ENCODE measurements around the gene HDAC2. TPM values are rescaled to one million over a fixed set of nuclear protein-coding genes. Genes with fewer than 3 reads are reported as not detected.
"Not testable (repeated sequence)": the region's sequence is repeated elsewhere in the genome, so short reads cannot be mapped to it uniquely, and the experiment has no call there.

Gene HDAC2
- total RNA-seq (64.5 TPM), polyA plus RNA-seq (ENCODE audit: insufficient read depth in 1 of 8, insufficient read length in 8 of 8, low replicate concordance in 1 of 8) (100 to 1,000 TPM; 132 to 180 (median 153) TPM)
- long read RNA-seq, donor 1, full-length matches to known transcripts, result 25 of 38 reads
- long read RNA-seq, donor 1, partial matches to known transcripts, result 13 of 38 reads
- long read RNA-seq, donor 1, other reads (novel, unspliced or antisense), result 0 of 38 reads
- long read RNA-seq, donor 2, full-length matches to known transcripts, result 3 of 3 reads
- long read RNA-seq, donor 2, partial matches to known transcripts, result 0 of 3 reads
- long read RNA-seq, donor 2, other reads (novel, unspliced or antisense), result 0 of 3 reads
- long read RNA-seq, donor 3, full-length matches to known transcripts, result 43 of 93 reads
- long read RNA-seq, donor 3, partial matches to known transcripts, result 50 of 93 reads
- long read RNA-seq, donor 3, other reads (novel, unspliced or antisense), result 0 of 93 reads
- long read RNA-seq, donor 4, full-length matches to known transcripts, result 17 of 31 reads
- long read RNA-seq, donor 4, partial matches to known transcripts, result 14 of 31 reads
- long read RNA-seq, donor 4, other reads (novel, unspliced or antisense), result 0 of 31 reads
- long read RNA-seq, donor 5, full-length matches to known transcripts, result 52 of 145 reads
- long read RNA-seq, donor 5, partial matches to known transcripts, result 93 of 145 reads
- long read RNA-seq, donor 5, other reads (novel, unspliced or antisense), result 0 of 145 reads
- long read RNA-seq, donor 6, full-length matches to known transcripts, result 48 of 175 reads
- long read RNA-seq, donor 6, partial matches to known transcripts, result 127 of 175 reads
- long read RNA-seq, donor 6, other reads (novel, unspliced or antisense), result 0 of 175 reads
- long read RNA-seq, donor 7, full-length matches to known transcripts, result 31 of 179 reads
- long read RNA-seq, donor 7, partial matches to known transcripts, result 148 of 179 reads
- long read RNA-seq, donor 7, other reads (novel, unspliced or antisense), result 0 of 179 reads
- long read RNA-seq, donor 8, full-length matches to known transcripts, result 29 of 77 reads
- long read RNA-seq, donor 8, partial matches to known transcripts, result 48 of 77 reads
- long read RNA-seq, donor 8, other reads (novel, unspliced or antisense), result 0 of 77 reads
- long read RNA-seq, donor 9, full-length matches to known transcripts, result 23 of 145 reads
- long read RNA-seq, donor 9, partial matches to known transcripts, result 122 of 145 reads
- long read RNA-seq, donor 9, other reads (novel, unspliced or antisense), result 0 of 145 reads
- long read RNA-seq, donor 10, full-length matches to known transcripts, result 41 of 209 reads
- long read RNA-seq, donor 10, partial matches to known transcripts, result 168 of 209 reads
- long read RNA-seq, donor 10, other reads (novel, unspliced or antisense), result 0 of 209 reads
- long read RNA-seq, donor 11, full-length matches to known transcripts, result 16 of 88 reads
- long read RNA-seq, donor 11, partial matches to known transcripts, result 72 of 88 reads
- long read RNA-seq, donor 11, other reads (novel, unspliced or antisense), result 0 of 88 reads

GRCh38 chr6:113970805-113971676, at the start of gene HDAC2:
TSS of gene HDAC2 (minus strand) at chr6:113971148. CDS start at chr6:113970908, 240 bp downstream.
- H3K27me3 ChIP-seq (ENCODE audit: control insufficient read depth, insufficient read depth, low read length), result no peaks in the 10 kb centered on the region
- peak; percentile 94 for DNase-seq
- under 1% methylated on average over 67 of the region's 82 CpGs for WGBS (ENCODE audit: insufficient coverage)
- no peaks in the 10 kb centered on the region for H3K36me3 ChIP-seq (ENCODE audit: control insufficient read depth, insufficient read depth, low read length)
- H3K4me1 ChIP-seq (ENCODE audit: control insufficient read depth, insufficient read depth, low read length), result peaks cover 10% of the 10 kb centered on the region
- H3K9me3 ChIP-seq (replicated peaks; ENCODE audit: control insufficient read depth, low read depth, low read length), result no peaks in the 10 kb centered on the region
- H3K4me3 ChIP-seq (ENCODE audit: low read length), result peak within 1 kb of the TSS; percentile 92
- H3K27ac ChIP-seq (ENCODE audit: low read length), result peak within 1 kb of the TSS; percentile 96

- 97% methylated on average over 14 of the region's 15 CpGs for WGBS (ENCODE audit: insufficient coverage)
- no peak for DNase-seq
- Histone ChIP-seq H3K4me1 (ENCODE audit: control insufficient read depth, insufficient read depth, low read length) (peaks cover 4% of the 10 kb centered on the region), H3K27ac (ENCODE audit: low read length) (no peak overlapping the region), H3K4me3 (ENCODE audit: low read length) (no peak overlapping the region), H3K9me3 (replicated peaks; ENCODE audit: control insufficient read depth, low read depth, low read length) (no peaks in the 10 kb centered on the region), H3K27me3 (ENCODE audit: control insufficient read depth, insufficient read depth, low read length) (no peaks in the 10 kb centered on the region), H3K36me3 (ENCODE audit: control insufficient read depth, insufficient read depth, low read length) (no peaks in the 10 kb centered on the region)
These were observed 49.2 kb upstream of the HDAC2 start for GRCh38 chr6:114020196-114020595.

GRCh38 chr6:114017146-114017545, 46.2 kb upstream of the HDAC2 start:
- not testable (repeated sequence) for H3K27me3 ChIP-seq (ENCODE audit: control insufficient read depth, insufficient read depth, low read length); H3K4me3 ChIP-seq (ENCODE audit: low read length); H3K9me3 ChIP-seq (replicated peaks; ENCODE audit: control insufficient read depth, low read depth, low read length); H3K27ac ChIP-seq (ENCODE audit: low read length); H3K36me3 ChIP-seq (ENCODE audit: control insufficient read depth, insufficient read depth, low read length); DNase-seq; H3K4me1 ChIP-seq (ENCODE audit: control insufficient read depth, insufficient read depth, low read length)
- 62% methylated on average over 6 of the region's 6 CpGs for WGBS (ENCODE audit: insufficient coverage)

- not testable (repeated sequence) for H3K27me3 ChIP-seq (ENCODE audit: control insufficient read depth, insufficient read depth, low read length); H3K27ac ChIP-seq (ENCODE audit: low read length); H3K4me3 ChIP-seq (ENCODE audit: low read length); H3K9me3 ChIP-seq (replicated peaks; ENCODE audit: control insufficient read depth, low read depth, low read length); DNase-seq; H3K36me3 ChIP-seq (ENCODE audit: control insufficient read depth, insufficient read depth, low read length); H3K4me1 ChIP-seq (ENCODE audit: control insufficient read depth, insufficient read depth, low read length)
- WGBS (ENCODE audit: insufficient coverage), result 50% methylated on average over 2 of the region's 2 CpGs
These were observed 43.2 kb upstream of the HDAC2 start for GRCh38 chr6:114014106-114014505.

- WGBS (ENCODE audit: insufficient coverage), result 100% methylated on average over 1 of the region's 7 CpGs
These were observed 40.5 kb upstream of the HDAC2 start for GRCh38 chr6:114011486-114011885.

GRCh38 chr6:114010540-114010939, 39.6 kb upstream of the HDAC2 start:
- Histone ChIP-seq H3K27ac (ENCODE audit: low read length) (no peak overlapping the region), H3K4me1 (ENCODE audit: control insufficient read depth, insufficient read depth, low read length) (no peaks in the 10 kb centered on the region), H3K36me3 (ENCODE audit: control insufficient read depth, insufficient read depth, low read length) (no peaks in the 10 kb centered on the region), H3K27me3 (ENCODE audit: control insufficient read depth, insufficient read depth, low read length) (no peaks in the 10 kb centered on the region), H3K9me3 (replicated peaks; ENCODE audit: control insufficient read depth, low read depth, low read length) (no peaks in the 10 kb centered on the region), H3K4me3 (ENCODE audit: low read length) (no peak overlapping the region)
- 100% methylated on average over 1 of the region's 2 CpGs for WGBS (ENCODE audit: insufficient coverage)
- no peak for DNase-seq

More at GRCh38 chr6:114011486-114011885, 40.5 kb upstream of the HDAC2 start:
- not testable (repeated sequence) for H3K4me3 ChIP-seq (ENCODE audit: low read length); DNase-seq; H3K27me3 ChIP-seq (ENCODE audit: control insufficient read depth, insufficient read depth, low read length); H3K4me1 ChIP-seq (ENCODE audit: control insufficient read depth, insufficient read depth, low read length); H3K36me3 ChIP-seq (ENCODE audit: control insufficient read depth, insufficient read depth, low read length); H3K9me3 ChIP-seq (replicated peaks; ENCODE audit: control insufficient read depth, low read depth, low read length); H3K27ac ChIP-seq (ENCODE audit: low read length)

- H3K9me3 ChIP-seq (replicated peaks; ENCODE audit: control insufficient read depth, low read depth, low read length), result peaks cover 3% of the 10 kb centered on the region
- H3K36me3 ChIP-seq (ENCODE audit: control insufficient read depth, insufficient read depth, low read length), result no peaks in the 10 kb centered on the region
- WGBS (ENCODE audit: insufficient coverage), result no CpG with 5 or more reads among the region's 2 CpGs
- H3K4me1 ChIP-seq (ENCODE audit: control insufficient read depth, insufficient read depth, low read length), result no peaks in the 10 kb centered on the region
- no peak for DNase-seq
- H3K4me3 ChIP-seq (ENCODE audit: low read length), result no peak overlapping the region
- H3K27me3 ChIP-seq (ENCODE audit: control insufficient read depth, insufficient read depth, low read length), result no peaks in the 10 kb centered on the region
- H3K27ac ChIP-seq (ENCODE audit: low read length), result no peak overlapping the region
These were observed 38.2 kb upstream of the HDAC2 start for GRCh38 chr6:114009192-114009591.

GRCh38 chr6:114008331-114008730, 37.4 kb upstream of the HDAC2 start:
- WGBS (ENCODE audit: insufficient coverage), result 8% methylated on average over 1 of the region's 4 CpGs
- Histone ChIP-seq H3K4me1 (ENCODE audit: control insufficient read depth, insufficient read depth, low read length) (no peaks in the 10 kb centered on the region), H3K36me3 (ENCODE audit: control insufficient read depth, insufficient read depth, low read length) (no peaks in the 10 kb centered on the region), H3K27ac (ENCODE audit: low read length) (no peak overlapping the region), H3K4me3 (ENCODE audit: low read length) (no peak overlapping the region), H3K9me3 (replicated peaks; ENCODE audit: control insufficient read depth, low read depth, low read length) (peaks cover 3% of the 10 kb centered on the region), H3K27me3 (ENCODE audit: control insufficient read depth, insufficient read depth, low read length) (no peaks in the 10 kb centered on the region)
- no peak for DNase-seq

- Histone ChIP-seq H3K36me3 (ENCODE audit: control insufficient read depth, insufficient read depth, low read length) (no peaks in the 10 kb centered on the region), H3K4me1 (ENCODE audit: control insufficient read depth, insufficient read depth, low read length) (no peaks in the 10 kb centered on the region), H3K27ac (ENCODE audit: low read length) (no peak overlapping the region), H3K4me3 (ENCODE audit: low read length) (no peak overlapping the region), H3K27me3 (ENCODE audit: control insufficient read depth, insufficient read depth, low read length) (no peaks in the 10 kb centered on the region), H3K9me3 (replicated peaks; ENCODE audit: control insufficient read depth, low read depth, low read length) (peaks cover 3% of the 10 kb centered on the region)
- DNase-seq, result no peak
- 100% methylated on average over 1 of the region's 2 CpGs for WGBS (ENCODE audit: insufficient coverage)
These were observed 36.6 kb upstream of the HDAC2 start for GRCh38 chr6:114007516-114007915.

Data from muscle of leg (tissue), 16 donors.